Measurements from ENCODE around the gene TMEM130.

TMEM130 gene

DNA sequence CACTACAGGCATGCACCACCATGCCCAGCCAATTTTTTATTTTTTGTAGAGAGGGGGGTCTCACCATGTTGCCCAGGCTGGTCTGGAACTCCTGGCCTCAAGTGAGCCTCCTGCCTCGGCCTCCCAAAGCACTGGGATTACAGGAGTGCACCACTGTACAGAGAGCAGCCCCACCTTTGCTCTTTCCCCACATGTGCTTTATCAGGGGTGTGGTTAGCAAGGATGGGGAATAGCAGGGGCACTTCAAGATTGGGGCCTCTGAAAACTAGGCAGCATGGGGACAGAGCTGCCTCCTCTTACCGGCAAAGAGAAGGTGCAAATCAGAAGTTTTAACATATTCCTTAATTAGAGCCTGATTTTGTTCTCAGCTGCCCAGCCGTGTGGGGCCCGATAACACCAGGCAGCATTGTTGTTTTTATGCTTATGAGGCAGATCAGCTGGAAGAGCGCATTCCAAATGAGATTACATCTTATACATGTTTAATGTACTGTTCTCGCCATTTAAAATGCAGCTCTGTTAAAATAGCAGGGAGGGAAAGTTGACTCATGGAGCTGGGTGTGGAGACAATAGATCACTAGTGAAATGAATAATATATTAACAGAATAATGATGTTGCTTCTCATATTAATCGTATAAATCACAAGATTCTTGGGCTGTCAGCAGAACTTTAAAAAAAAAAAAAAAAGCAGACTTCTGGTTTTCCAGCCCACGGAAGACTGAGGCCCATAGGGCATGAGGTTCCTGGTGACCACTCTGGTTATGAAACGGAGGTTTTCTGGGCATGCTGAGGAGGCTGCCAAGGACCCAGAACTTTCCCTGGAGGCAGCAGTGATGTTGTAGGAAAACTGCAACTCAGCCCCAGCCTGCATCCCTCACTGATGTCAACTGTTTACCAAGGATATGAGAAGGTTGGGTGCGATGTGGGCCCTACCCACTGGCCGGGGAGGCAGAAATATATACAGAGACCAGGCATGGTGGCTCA is 62.5 kb downstream of the TMEM130 start:
- DNase-seq (ENCODE audit: low read depth) = no peak

DNA sequence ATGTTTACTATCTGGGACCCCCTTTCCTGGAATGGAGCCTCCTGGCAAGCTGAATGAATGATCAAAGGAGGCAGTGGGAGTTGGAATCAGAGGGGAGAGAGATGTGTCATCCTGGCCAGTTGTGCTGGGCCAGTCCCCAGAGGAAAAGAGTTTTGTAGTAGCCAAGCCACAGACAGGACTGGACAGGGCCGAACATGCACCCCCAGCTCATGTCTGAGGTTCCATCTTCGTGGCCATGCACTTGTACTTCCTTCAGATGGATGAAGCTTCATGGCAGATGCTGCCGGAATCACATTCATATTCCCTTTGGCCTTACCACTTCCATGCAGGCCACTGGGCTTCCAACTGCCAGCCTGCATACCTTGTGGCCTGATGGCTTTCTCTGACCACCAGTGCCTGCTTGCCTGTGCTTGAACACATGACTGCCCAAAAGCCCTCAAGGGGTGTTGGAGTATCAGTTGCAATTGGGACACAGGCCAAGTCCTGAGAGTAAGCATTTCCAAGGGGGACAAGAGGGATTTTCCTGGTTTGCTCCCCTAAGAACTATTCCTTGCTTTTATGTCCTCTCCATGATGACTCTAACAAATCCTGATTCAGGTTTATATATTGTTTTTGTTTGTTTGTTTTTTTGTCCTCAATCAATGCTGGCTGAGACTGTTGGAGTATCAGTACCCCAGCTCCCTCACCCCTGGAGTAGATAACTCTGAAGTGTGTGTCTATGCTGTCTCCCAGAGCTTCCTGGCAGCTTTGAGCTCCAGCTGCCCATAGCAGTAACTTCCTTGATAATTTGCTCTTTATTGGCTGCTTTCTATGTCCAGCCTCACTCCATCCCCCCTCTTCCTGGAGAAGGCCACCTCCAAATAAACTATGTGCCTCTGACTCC is 63.6 kb downstream of the TMEM130 start:
- DNase-seq (ENCODE audit: low read depth) = no peak

DNA sequence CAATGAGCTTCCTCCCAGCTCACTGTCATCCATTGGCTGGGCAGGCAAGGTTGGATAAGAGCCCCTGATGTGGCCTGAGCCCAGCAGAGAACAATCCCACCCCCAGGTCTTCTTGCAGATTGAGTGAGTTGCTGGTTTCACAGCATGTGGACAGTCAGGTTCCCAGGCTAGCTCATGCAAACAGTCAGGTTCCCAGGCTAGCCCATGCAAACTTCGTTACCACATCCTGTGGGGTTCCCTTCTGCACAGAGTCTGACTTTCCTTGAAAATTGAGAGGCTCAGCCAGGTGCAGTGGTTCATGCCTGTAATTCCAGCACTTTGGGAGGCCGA is 67.1 kb downstream of the TMEM130 start:
- DNase-seq (ENCODE audit: low read depth) = no peak

DNA sequence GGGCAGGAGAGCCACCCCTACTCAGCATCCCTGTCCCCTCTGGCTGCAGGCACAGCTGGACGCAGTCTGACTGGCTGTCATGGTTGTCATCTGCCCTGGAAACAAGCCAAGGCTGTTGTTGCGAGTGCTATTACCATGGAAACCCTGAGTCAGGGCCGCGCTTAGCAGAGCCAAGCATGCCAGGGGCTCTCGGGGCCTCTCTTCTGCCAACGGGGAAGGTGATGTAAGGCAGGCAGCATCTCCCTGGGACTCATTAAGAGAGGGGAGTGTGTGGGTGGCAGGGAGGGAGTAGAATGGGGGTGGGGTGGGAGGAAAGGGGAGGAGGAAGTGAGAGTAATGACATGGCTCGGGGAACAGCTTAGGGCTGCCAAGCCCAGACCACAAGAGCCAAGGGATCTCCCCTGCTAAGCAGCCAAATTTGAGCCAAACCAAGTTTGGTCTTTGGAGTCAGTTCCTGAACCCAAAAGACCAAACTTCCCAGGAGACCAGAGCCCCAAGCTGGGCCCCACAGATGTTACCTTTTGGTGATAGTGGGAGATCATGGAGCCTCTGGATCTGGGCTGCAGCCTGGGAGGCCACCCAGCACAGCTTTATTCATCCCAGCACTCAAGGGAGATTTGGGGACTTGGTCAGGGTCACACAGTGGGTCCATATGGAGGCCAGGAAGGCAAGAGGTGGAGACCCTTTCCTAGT is 67.6 kb downstream of the TMEM130 start:
- DNase-seq (ENCODE audit: low read depth) = peak; percentile 1

DNA sequence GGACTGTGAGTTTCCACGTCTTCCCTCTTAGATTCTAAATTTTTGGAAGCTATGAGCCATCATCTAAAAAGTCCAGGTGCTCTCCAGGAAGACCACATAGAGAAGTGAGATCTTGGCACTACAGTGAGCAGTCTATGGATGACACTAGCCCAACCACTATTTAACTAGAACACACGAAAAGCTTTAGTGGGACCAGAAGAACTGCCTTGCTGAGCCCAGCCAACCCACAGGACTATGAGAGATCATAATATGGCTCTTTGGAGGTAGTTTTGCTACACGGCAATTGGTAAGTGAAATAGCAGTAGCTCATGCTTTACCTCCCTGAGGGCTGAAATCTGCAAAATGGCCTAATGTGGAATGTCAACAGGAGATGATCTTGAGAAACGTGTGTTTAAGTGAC is 68.8 kb downstream of the TMEM130 start:
- no peak for DNase-seq (ENCODE audit: low read depth)

DNA sequence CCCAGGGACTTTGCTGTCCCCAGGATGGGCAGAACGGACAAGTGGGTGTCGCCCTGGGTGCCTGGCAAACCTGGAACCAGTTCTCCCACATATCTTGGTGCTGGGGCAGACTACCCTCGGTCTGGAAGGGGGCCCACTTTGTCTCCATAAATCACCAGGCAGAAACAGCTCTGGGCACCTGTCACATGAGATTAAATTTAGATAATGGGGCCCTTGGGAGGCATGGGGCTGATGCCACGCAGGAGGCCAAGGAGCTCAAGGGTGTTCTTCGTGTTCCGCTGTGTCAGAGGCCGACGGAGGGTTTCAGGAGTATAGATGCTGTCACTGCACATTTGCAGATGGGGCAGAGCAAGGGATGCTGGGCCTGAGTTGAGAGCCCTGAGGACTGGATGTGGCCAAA is 72.7 kb downstream of the TMEM130 start:
- DNase-seq (ENCODE audit: low read depth) = no peak
